HG03097 (cell line): ENCODE measurements around the gene CD300LG.

Source experiments
- ATAC-seq: cut with Tn5 transposase; IDR thresholded peaks from one replicate; pipeline ENCODE4 v1.9.1; 2021; ENCODE audit not compliant: unreplicated experiment, low FRiP score

CD300LG gene

GRCh38 chr17:43901861-43902589 is 55.0 kb downstream of the CD300LG start:
- no peak for ATAC-seq

GRCh38 chr17:43905400-43905984 is 58.5 kb downstream of the CD300LG start:
- ATAC-seq = no peak

GRCh38 chr17:43905985-43906852 is 59.2 kb downstream of the CD300LG start:
- ATAC-seq = no peak

GRCh38 chr17:43906951-43907424 is 60.0 kb downstream of the CD300LG start:
- ATAC-seq = no peak

- ATAC-seq = no peak
Observed at GRCh38 chr17:43907425-43907981, 60.5 kb downstream of the CD300LG start, which contains the start of gene MPP2. MPP2 (minus strand) TSS chr17:43907536; CDS start chr17:43904460, 3,076 bp downstream.

GRCh38 chr17:43907998-43908721 is 61.2 kb downstream of the CD300LG start:
- ATAC-seq = no peak

GRCh38 chr17:43909537-43910231 is 62.7 kb downstream of the CD300LG start:
- no peak for ATAC-seq

- ATAC-seq = no peak
Observed at GRCh38 chr17:43911904-43912303, 64.9 kb downstream of the CD300LG start.

GRCh38 chr17:43912635-43913304 is 65.8 kb downstream of the CD300LG start:
- no peak for ATAC-seq
